ENCODE data around the gene TIGAR.
A peak's percentile ranks its signal among the peaks of the same experiment; 100 is the strongest.

TIGAR gene

GRCh38 chr12:4308334-4308950 is 12.6 kb upstream of the TIGAR start:
- no peak for DNase-seq

DNA sequence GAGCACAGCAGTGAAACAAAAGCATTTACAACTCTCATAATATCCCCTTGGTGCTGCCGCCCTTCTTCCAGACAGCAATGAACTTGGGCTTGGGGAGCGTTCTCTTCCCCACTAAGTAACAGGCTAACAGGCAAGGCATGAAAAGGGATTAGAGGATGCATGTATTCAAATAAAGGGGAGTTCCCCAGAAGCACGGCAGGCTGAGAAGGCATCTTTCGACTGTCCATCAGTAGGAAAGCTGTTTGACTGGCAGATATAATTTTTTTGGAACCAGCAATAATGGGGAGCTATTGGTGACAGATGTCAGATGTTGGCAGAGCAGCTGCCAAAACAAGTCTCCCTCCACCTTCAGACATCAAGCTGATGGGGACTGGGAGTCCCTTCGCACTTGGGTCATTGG is 9.2 kb upstream of the TIGAR start:
- DNase-seq, result no peak

DNA sequence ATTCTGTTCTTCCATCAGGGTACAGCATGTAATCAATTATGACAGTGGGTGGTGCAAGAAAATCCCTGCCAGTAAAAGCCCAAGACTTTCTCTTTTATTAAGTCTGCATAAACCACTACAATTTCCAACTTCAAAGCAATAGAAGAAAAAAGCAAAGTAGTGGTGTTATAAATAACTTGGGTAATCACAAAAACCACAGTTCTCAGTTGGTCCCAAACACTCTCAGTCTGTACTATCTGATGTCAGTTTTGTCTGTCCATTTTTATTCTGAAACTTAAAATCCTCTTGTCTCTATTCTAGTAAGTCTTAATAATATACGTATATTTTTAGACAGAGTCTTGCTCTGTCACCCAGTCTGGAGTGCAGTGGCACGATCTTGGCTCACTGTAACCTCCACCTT is 8.8 kb upstream of the TIGAR start:
- no peak for DNase-seq

DNA sequence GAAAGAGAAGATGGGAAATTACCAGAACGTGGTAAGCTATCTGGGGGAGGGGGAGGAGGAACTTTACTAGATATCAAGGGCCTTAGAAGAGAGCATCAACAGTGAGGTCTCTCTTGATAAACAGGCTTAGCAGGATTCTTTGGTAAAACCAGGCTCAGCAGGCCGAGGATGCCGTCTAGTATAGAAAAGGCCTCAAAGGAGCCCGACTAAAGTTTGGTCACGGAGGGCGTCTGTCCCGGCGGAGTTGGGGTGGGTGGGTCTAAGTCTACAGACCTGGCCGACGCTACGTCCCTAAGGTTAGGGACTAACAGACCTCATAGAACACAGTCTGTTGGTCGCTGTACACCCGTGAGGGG is 538 bp upstream of the TIGAR start:
- DNase-seq, result no peak

DNA sequence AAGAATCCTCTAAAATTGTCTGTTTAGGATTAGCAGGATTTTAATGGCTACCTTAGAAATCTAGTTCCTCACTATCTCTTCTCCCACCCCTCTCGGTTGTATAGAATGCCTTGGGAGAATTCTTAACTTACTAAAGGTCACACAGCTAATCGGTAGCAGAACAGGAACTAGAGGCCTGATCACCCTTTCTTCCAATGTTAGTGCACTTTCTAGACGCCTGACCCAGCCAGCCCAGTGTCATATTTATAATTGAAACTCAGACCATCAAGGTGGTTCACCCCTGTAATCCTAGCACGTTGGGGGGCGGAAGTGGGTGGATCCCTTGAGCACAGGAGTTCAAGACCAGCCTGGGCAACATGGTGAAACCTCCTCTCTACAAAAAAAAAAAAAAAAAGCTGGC is 1.7 kb downstream of the TIGAR start:
- no peak for DNase-seq

- DNase-seq, result no peak
Observed at GRCh38 chr12:4323396-4323795, 2.4 kb downstream of the TIGAR start.

- DNase-seq, result no peak
Observed at GRCh38 chr12:4324366-4324765, 3.4 kb downstream of the TIGAR start.

DNA sequence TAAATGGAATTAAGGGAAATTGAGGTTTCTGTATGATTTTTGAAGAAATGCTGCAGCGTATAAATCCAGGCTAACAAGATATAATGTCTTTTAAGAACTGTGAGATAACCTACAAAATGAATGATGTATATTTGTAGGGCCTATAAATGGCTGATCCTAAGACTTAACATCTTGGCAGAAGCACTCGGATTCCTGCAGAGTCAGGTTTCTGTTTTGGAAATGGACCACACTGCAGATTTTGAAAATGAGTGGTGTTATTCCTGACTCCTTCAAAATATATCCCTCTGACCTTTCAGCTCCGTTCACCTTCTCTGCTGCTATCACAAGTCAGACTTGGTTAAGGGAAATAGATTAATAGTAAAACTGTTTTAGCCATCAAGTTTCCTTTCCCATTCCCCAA is 5.0 kb downstream of the TIGAR start:
- no peak for DNase-seq

DNA sequence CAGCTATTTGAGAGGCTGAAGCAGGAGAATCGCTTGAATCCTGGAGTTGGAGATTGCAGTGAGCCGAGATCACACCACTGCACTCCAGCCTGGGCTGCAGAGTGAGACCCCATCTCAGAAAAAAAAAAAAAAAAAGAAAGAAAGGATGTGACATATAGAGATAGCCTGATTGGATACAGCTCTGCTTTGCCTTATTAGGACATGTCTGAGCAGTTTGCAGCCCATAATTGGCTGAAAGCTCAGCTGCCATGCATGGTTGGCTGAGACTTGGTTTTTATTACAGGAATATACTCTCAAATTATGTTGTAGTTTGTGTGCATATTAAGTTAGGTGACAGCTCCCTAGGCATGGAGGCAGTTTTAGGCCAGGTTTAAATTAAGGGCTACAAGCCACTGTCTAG is 6.3 kb downstream of the TIGAR start:
- DNase-seq, result no peak

- DNase-seq, result no peak
Observed at GRCh38 chr12:4330203-4330602, 9.2 kb downstream of the TIGAR start.

DNA sequence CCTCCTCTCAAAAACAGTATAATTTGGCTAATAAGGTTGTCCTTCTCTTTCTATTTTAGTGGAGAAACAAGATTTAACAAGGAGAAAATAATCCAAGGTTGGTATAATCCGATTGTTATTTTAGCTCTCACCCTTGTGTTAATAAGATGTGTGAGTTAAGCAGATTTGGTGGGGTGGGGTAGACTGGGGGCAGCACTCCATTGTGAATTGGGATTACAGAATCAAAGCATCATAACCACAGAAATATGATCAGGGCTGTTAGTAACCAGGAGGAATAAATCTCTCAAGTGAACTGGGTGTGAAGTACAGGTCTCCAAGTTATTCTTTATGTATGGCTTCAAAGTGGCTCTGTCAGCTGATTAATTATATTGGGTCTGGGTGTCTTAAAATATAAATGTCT is 10.2 kb downstream of the TIGAR start:
- no peak for DNase-seq

- no peak for DNase-seq
Observed at GRCh38 chr12:4331842-4332241, 10.8 kb downstream of the TIGAR start.

GRCh38 chr12:4346931-4347330 is 25.9 kb downstream of the TIGAR start:
- no peak for DNase-seq

DNA sequence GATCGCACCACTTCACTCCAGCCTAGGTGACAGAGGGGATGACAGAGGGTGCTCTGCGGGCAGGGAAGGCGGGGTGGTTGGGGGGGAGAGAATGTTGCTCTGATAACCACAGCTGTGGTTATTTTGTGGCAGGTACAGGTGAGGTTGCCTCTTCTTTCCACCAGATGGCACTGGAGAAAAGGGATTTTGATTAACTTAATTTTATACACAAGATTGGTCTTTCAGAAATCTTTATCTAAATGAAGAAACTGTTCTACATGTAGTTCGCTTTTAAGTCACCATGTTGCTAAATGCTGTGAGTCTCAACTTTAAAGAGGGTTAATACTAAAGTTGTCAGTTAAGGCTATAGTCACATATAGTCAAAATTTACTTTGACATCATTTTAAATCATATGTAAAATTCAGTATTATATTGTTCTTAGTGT is 32.8 kb downstream of the TIGAR start:
- peak; percentile 11 to 49 for DNase-seq

GRCh38 chr12:4355156-4356040 is 34.4 kb downstream of the TIGAR start:
- no peak for DNase-seq

DNA sequence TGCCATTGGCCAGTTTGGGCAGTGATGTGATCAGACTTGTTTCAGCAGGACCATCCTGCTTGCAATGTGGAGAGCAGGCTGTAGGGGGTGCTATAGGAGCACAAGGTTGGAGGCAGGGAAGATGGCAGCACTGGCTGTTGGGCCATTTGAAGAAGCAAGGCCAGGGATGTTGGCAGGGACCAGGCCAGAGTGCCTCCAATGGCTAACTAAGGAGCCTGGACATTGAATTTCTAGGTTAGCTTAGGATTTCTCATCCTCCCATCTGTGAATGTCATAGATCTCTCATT is 35.0 kb downstream of the TIGAR start:
- DNase-seq, result peak; percentile 5 to 19

DNA sequence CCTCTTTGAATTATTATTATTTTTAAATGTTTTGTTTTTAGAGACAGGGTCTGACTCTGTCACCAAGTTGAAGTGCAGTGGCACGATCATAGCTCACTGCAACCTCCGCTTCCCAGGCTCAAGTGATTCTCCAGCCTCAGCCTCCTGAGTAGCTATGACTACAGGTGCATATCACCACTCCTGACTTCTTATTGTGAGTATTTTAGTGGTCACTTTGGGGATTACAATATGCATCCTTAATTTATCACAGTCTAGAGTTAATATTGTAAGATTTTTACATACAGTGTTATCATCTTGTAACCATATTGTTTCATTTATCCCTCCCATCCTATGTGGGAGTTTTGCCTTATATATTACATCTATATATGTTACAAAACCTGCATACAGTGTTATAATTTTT is 45.1 kb downstream of the TIGAR start:
- DNase-seq, result no peak

GRCh38 chr12:4369548-4369947 is 48.5 kb downstream of the TIGAR start:
- no peak for DNase-seq

GRCh38 chr12:4370265-4370664 is 49.3 kb downstream of the TIGAR start:
- DNase-seq, result no peak

- no peak for DNase-seq
Observed at GRCh38 chr12:4372653-4373052, 51.6 kb downstream of the TIGAR start.

GRCh38 chr12:4375449-4375848 is 54.4 kb downstream of the TIGAR start:
- no peak for DNase-seq

GRCh38 chr12:4378772-4379171 is 57.8 kb downstream of the TIGAR start:
- DNase-seq, result no peak

- DNase-seq, result no peak
Observed at GRCh38 chr12:4379405-4379804, 58.4 kb downstream of the TIGAR start, which contains the start of gene FGF23. Gene FGF23 (minus strand): TSS chr12:4379712. CDS start chr12:4379582, 130 bp downstream.

GRCh38 chr12:4380332-4380731 is 59.3 kb downstream of the TIGAR start:
- no peak for DNase-seq

Measured in CD4-positive, alpha-beta T cell treated with Interleukin-1 beta for 1 hour (primary cell).